HG03520 (cell line): Measurements from ENCODE around the gene PNCK.
"Not testable (repeated sequence)": the region's sequence is repeated elsewhere in the genome, so short reads cannot be mapped to it uniquely, and the experiment has no call there.

Source experiments
- ATAC-seq: cut with Tn5 transposase; IDR thresholded peaks from one replicate; pipeline ENCODE4 v1.9.1; 2021; ENCODE audit warnings: mild to moderate bottlenecking, moderate library complexity; ENCODE audit not compliant: unreplicated experiment

PNCK gene

GRCh38 chrX:153673428-153674218 lies at the start of gene PNCK:
PNCK (minus strand) TSS chrX:153673813; CDS start chrX:153673076, 737 bp downstream.
- ATAC-seq = no peak

GRCh38 chrX:153722704-153723350 lies 49.2 kb upstream of the PNCK start:
- no peak for ATAC-seq

GRCh38 chrX:153719701-153720100 lies 46.1 kb upstream of the PNCK start:
- ATAC-seq = no peak

GRCh38 chrX:153719238-153719637 lies 45.6 kb upstream of the PNCK start:
- ATAC-seq = no peak

GRCh38 chrX:153717445-153717844 lies 43.8 kb upstream of the PNCK start:
- ATAC-seq = no peak

- ATAC-seq = no peak
Observed at GRCh38 chrX:153714256-153714655, 40.6 kb upstream of the PNCK start.

GRCh38 chrX:153709726-153710674 lies 36.4 kb upstream of the PNCK start:
- ATAC-seq = no peak

GRCh38 chrX:153708415-153708814 lies 34.8 kb upstream of the PNCK start:
- ATAC-seq = no peak

- ATAC-seq = no peak
Observed at GRCh38 chrX:153707406-153707805, 33.8 kb upstream of the PNCK start.

- ATAC-seq = no peak
Observed at GRCh38 chrX:153706799-153707198, 33.2 kb upstream of the PNCK start.

GRCh38 chrX:153705403-153706060 lies 31.9 kb upstream of the PNCK start:
- not testable (repeated sequence) for ATAC-seq

GRCh38 chrX:153704631-153705402 lies 31.2 kb upstream of the PNCK start:
- ATAC-seq = not testable (repeated sequence)

- ATAC-seq = no peak
Observed at GRCh38 chrX:153704021-153704526, 30.5 kb upstream of the PNCK start.

GRCh38 chrX:153703036-153703370 lies 29.4 kb upstream of the PNCK start:
- ATAC-seq = no peak

- no peak for ATAC-seq
Observed at GRCh38 chrX:153702336-153703035, 28.9 kb upstream of the PNCK start.

- ATAC-seq = no peak
Observed at GRCh38 chrX:153701706-153702105, 28.1 kb upstream of the PNCK start.

- ATAC-seq = no peak
Observed at GRCh38 chrX:153700967-153701366, 27.4 kb upstream of the PNCK start.

- no peak for ATAC-seq
Observed at GRCh38 chrX:153700376-153700945, 26.8 kb upstream of the PNCK start.

GRCh38 chrX:153699784-153700371 lies 26.3 kb upstream of the PNCK start:
- not testable (repeated sequence) for ATAC-seq
